ENCODE results near the gene TCERG1L. TPM values are rescaled to one million over a fixed set of nuclear protein-coding genes. Genes with fewer than 3 reads are reported as not detected.

TCERG1L gene
- total and polyA plus RNA-seq, 2 experiments from 2014 or later: 0.47 to 0.73 TPM

- no peaks in the 10 kb centered on the region for H4K20me1 ChIP-seq (ENCODE audit: insufficient read depth, poor library complexity, severe bottlenecking)
- no peaks in the 10 kb centered on the region for H3K4me1 ChIP-seq (ENCODE audit: insufficient read depth)
- H2AFZ ChIP-seq: no peak overlapping the region
- H3K36me3 ChIP-seq (replicated peaks; ENCODE audit: insufficient read depth, low read depth): no peaks in the 10 kb centered on the region
- H3K9me2 ChIP-seq (replicated peaks; ENCODE audit: insufficient read depth): no peaks in the 10 kb centered on the region
- no peaks in the 10 kb centered on the region for H3K9me3 ChIP-seq (ENCODE audit: low read depth)
- no peak for DNase-seq (ENCODE audit: low spot score)
- TF ChIP-seq EZH2 (IDR thresholded peaks at IDR 0.05; ENCODE audit: borderline replicate concordance): no peak
- no peak for TF ChIP-seq CTCF (IDR thresholded peaks at IDR 0.05; ENCODE audit: poor library complexity)
- no peak for TF ChIP-seq EZH2phosphoT487 (IDR thresholded peaks at IDR 0.05; ENCODE audit: low read depth, severe bottlenecking, unreplicated experiment)
- WGBS (ENCODE audit: low lambda C conversion rate, missing lambda C conversion rate): 62% methylated on average over 6 of the region's 6 CpGs
- H3K27ac ChIP-seq: no peak overlapping the region
- H3K4me3 ChIP-seq: no peak overlapping the region
- no peaks in the 10 kb centered on the region for H3K79me2 ChIP-seq
- no peak overlapping the region for H3K4me2 ChIP-seq
- H3K27me3 ChIP-seq: peaks cover 4% of the 10 kb centered on the region
These were observed 242.8 kb downstream of the TCERG1L start for GRCh38 chr10:131068760-131069159.

- H3K79me2 ChIP-seq: no peaks in the 10 kb centered on the region
- no peaks in the 10 kb centered on the region for H3K9me3 ChIP-seq (ENCODE audit: low read depth)
- H2AFZ ChIP-seq: no peak overlapping the region
- H3K4me1 ChIP-seq (ENCODE audit: insufficient read depth): no peaks in the 10 kb centered on the region
- no peak overlapping the region for H3K27ac ChIP-seq
- H3K36me3 ChIP-seq (replicated peaks; ENCODE audit: insufficient read depth, low read depth): no peaks in the 10 kb centered on the region
- peaks cover 4% of the 10 kb centered on the region for H3K27me3 ChIP-seq
- no peaks in the 10 kb centered on the region for H4K20me1 ChIP-seq (ENCODE audit: insufficient read depth, poor library complexity, severe bottlenecking)
- no peak overlapping the region for H3K4me3 ChIP-seq
- DNase-seq (ENCODE audit: low spot score): no peak
- no peaks in the 10 kb centered on the region for H3K9me2 ChIP-seq (replicated peaks; ENCODE audit: insufficient read depth)
- no peak for TF ChIP-seq CTCF (IDR thresholded peaks at IDR 0.05; ENCODE audit: poor library complexity)
- TF ChIP-seq EZH2phosphoT487 (IDR thresholded peaks at IDR 0.05; ENCODE audit: low read depth, severe bottlenecking, unreplicated experiment): no peak
- no peak for TF ChIP-seq EZH2 (IDR thresholded peaks at IDR 0.05; ENCODE audit: borderline replicate concordance)
- H3K4me2 ChIP-seq: no peak overlapping the region
- WGBS (ENCODE audit: low lambda C conversion rate, missing lambda C conversion rate): 93% methylated on average over 16 of the region's 16 CpGs
These were observed 243.2 kb downstream of the TCERG1L start for GRCh38 chr10:131068311-131068710.

- H3K4me3 ChIP-seq: no peak overlapping the region
- 91% methylated on average over 4 of the region's 4 CpGs for WGBS (ENCODE audit: low lambda C conversion rate, missing lambda C conversion rate)
- TF ChIP-seq EZH2 (IDR thresholded peaks at IDR 0.05; ENCODE audit: borderline replicate concordance) (no peak), EZH2phosphoT487 (IDR thresholded peaks at IDR 0.05; ENCODE audit: low read depth, severe bottlenecking, unreplicated experiment) (no peak), CTCF (IDR thresholded peaks at IDR 0.05; ENCODE audit: poor library complexity) (no peak)
- H3K79me2 ChIP-seq: no peaks in the 10 kb centered on the region
- H3K4me2 ChIP-seq: no peak overlapping the region
- no peak for DNase-seq (ENCODE audit: low spot score)
- no peaks in the 10 kb centered on the region for H3K4me1 ChIP-seq (ENCODE audit: insufficient read depth)
- H3K27ac ChIP-seq: no peak overlapping the region
- peaks cover 4% of the 10 kb centered on the region for H3K27me3 ChIP-seq
- no peaks in the 10 kb centered on the region for H3K9me2 ChIP-seq (replicated peaks; ENCODE audit: insufficient read depth)
- H2AFZ ChIP-seq: no peak overlapping the region
- H3K36me3 ChIP-seq (replicated peaks; ENCODE audit: insufficient read depth, low read depth): no peaks in the 10 kb centered on the region
- no peaks in the 10 kb centered on the region for H4K20me1 ChIP-seq (ENCODE audit: insufficient read depth, poor library complexity, severe bottlenecking)
- H3K9me3 ChIP-seq (ENCODE audit: low read depth): no peaks in the 10 kb centered on the region
These were observed 243.8 kb downstream of the TCERG1L start for GRCh38 chr10:131067690-131068089.
